Activated T-cell treated with anti-CD3 and anti-CD28 coated beads, Interleukin-2, amount 50 U/mL, for 24 hours (primary cell): Measurements from ENCODE around the gene SLC25A11.
"Not testable (repeated sequence)": the region's sequence is repeated elsewhere in the genome, so short reads cannot be mapped to it uniquely, and the experiment has no call there.

ENCODE experiments used
- DNase-seq: peaks from one replicate; pipeline ENCODE4 v3.0.0-alpha.2; 2020
- H3K27ac Mint-ChIP-seq: 2 replicates; pipeline ENCODE4 v1.8.0; 2020; ENCODE audit warnings: mild to moderate bottlenecking, mixed read lengths
- H3K27me3 Mint-ChIP-seq: 2 replicates; pipeline ENCODE4 v1.8.0; 2020; ENCODE audit warnings: mixed read lengths
- H3K36me3 Mint-ChIP-seq: 2 replicates; pipeline ENCODE4 v1.8.0; 2020; ENCODE audit warnings: low read depth, mixed read lengths
- H3K4me1 Mint-ChIP-seq: 2 replicates; pipeline ENCODE4 v1.8.0; 2020; ENCODE audit warnings: low read depth, mixed read lengths
- H3K4me3 Mint-ChIP-seq: 2 replicates; pipeline ENCODE4 v1.8.0; 2020; ENCODE audit warnings: mild to moderate bottlenecking, moderate library complexity, mixed read lengths
- H3K9me3 Mint-ChIP-seq: 2 replicates; pipeline ENCODE4 v1.8.0; 2020; ENCODE audit warnings: mixed read lengths

Gene SLC25A11

DNA sequence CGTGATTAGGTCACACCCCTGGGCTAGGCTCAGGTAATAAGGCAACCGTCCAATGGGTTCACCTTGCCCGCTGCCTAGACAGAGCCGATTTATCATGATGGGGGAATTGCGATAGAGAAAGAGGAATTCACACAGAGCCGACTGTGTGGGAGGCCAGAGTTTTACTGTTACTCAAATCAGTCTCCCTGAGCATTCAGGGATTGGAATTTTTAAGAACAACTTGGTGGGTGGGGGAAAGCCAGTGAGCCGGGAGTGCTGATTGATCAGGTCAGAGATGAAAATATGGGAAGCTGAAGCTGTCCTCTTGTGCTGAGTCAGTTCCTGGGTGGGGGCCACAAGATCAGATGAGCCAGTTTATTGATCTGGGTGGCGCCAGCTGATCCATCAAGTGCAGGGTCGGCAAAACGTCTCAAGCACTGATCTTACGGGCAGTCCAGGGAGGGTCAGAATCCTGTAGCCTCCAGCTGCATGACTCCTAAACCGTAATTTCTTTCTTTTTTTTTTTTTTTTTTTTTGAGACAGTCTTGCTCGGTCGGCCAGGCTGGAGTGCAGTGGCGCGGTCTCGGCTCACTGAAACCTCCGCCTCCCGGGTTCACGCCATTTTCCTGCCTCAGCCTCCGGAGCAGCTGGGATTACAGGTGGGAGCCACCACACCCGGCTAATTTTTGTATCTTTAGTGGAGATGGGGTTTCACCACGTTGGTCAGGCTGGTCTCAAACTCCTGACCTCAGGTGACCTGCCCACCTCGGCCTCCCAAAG, 13.1 kb downstream of the SLC25A11 start:
- not testable (repeated sequence) for H3K4me1 Mint-ChIP-seq, DNase-seq, H3K27ac Mint-ChIP-seq, H3K9me3 Mint-ChIP-seq, H3K27me3 Mint-ChIP-seq, H3K4me3 Mint-ChIP-seq
- peaks cover 23% of the 10 kb centered on the region for H3K36me3 Mint-ChIP-seq

DNA sequence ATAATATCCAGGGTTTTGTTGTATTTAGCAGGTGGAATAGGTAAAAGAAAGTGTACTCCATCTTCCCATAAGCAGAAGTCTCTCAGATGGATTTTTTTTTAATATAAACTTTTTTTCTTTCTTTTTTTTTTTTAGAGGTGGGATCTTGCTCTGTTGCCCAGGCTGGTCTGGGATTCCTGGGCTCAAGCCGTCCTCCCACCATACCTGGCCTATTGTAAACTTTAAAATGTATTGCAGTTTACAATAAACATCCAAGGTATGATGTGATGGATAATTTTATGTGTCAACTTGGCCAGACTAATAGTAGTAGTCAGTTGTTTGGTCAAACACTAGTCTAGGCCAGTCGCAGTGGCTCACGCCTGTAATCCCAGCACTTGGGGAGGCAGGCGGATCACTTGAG, 18.5 kb downstream of the SLC25A11 start:
- Mint-ChIP-seq H3K27ac (no peak overlapping the region), H3K36me3 (no peaks in the 10 kb centered on the region), H3K4me1 (peaks cover under 1% of the 10 kb centered on the region), H3K9me3 (no peaks in the 10 kb centered on the region), H3K27me3 (no peaks in the 10 kb centered on the region), H3K4me3 (no peak overlapping the region)
- DNase-seq: no peak

DNA sequence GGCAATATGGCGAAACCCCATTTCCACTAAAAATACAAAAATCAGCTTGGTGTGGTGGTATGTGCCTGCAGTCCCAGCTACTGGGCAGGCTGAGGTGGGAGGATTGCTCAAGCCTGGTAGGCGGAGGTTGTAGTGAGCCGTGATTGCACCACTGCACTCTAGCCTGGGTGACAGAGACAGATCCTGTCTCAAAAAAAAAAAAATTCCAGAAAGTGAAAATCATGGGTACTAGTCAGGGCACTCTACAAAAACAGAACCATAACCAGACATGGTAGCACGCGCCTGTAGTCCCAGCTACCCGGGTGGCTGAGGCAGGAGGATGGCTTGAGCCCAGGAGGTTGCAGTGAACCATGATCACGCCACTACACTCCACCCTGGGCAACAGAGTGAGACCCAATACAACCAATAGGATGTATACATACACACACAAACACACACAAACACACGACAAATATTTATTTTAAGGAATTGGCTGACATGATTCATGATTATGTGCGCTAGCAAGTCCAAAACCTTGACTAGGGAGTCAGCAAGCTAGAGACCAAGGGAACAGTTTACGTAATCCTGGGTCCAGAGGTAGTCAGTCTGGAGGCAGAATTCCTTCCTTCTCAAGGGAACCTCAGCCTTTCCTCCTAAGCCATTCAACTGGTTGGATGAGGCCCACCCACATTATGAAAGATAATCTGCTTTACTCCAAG, 19.3 kb downstream of the SLC25A11 start:
- no peaks in the 10 kb centered on the region for H3K36me3 Mint-ChIP-seq
- H3K4me1 Mint-ChIP-seq: no peaks in the 10 kb centered on the region
- no peaks in the 10 kb centered on the region for H3K27me3 Mint-ChIP-seq
- DNase-seq: no peak
- no peak overlapping the region for H3K27ac Mint-ChIP-seq
- H3K9me3 Mint-ChIP-seq: no peaks in the 10 kb centered on the region
- H3K4me3 Mint-ChIP-seq: no peak overlapping the region

DNA sequence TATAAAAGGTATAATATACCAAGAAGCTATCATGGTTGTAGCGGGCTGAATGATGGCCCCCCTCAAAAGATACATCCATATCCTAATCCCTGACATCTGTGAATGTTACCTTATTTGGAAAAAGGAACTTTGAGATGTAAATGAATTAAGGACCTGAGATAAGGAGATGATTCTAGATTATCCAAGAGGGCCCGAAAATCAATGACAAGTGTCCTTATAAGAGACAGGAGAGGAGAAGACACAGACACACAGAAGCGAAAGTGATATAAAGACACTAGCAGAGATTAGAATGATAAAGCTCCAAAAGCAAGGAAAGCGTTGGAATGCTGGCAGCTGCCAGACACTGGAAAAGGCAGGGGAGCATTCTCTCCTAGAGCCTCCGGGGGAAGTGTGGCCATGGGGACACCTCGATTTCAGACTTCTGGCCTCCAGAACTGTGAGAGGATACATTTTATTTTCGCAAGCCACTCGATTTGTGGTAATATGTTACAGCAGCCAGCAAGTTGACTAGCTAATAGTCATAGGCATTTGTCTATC, 20.3 kb downstream of the SLC25A11 start:
- Mint-ChIP-seq H3K36me3 (no peaks in the 10 kb centered on the region), H3K27ac (no peak overlapping the region), H3K27me3 (no peaks in the 10 kb centered on the region), H3K4me3 (no peak overlapping the region), H3K9me3 (no peaks in the 10 kb centered on the region), H3K4me1 (no peaks in the 10 kb centered on the region)
- DNase-seq: no peak

DNA sequence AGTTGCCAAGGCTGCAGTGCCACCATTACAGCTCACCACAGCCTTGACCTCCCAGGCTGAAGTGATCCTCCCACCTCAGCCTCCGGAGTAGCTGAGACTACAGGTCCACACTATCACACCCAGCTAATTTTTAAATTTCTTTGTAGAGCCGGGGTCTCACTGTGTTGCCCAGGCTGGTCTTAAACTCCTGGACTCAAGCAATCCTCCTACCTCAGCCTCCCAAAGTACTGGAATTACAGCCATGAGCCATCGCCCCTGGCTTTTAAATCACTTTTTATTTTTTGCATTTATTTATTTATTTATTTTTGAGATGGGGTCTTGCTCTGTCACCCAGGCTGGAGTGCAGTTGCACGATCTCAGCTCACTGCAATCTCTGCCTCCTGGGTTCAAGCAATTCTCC, 25.3 kb downstream of the SLC25A11 start:
- H3K27ac Mint-ChIP-seq, DNase-seq, H3K9me3 Mint-ChIP-seq, H3K36me3 Mint-ChIP-seq, H3K27me3 Mint-ChIP-seq, H3K4me1 Mint-ChIP-seq, H3K4me3 Mint-ChIP-seq: not testable (repeated sequence)

DNA sequence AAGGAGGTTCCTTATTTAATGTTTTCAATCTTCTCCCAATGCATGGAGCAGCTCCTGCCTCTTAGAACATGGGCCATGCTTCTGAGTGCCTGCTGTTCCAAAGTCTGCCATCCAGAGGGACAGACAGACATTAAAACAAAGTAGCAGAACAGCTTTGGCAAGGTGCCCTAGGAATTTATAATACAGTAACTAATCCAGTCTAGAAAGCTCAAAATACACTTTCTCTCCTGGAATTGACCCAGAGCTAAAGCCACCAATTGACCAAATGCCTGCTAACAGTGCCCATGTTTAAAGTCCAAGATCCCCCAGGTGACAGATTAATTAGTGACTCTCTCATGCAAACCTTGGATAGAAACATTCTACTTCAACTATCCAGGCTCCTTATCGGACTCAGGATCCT, 25.9 kb downstream of the SLC25A11 start:
- no peak for DNase-seq
- Mint-ChIP-seq H3K4me1 (no peaks in the 10 kb centered on the region), H3K27ac (no peak overlapping the region), H3K27me3 (no peaks in the 10 kb centered on the region), H3K4me3 (no peak overlapping the region), H3K9me3 (no peaks in the 10 kb centered on the region), H3K36me3 (no peaks in the 10 kb centered on the region)

DNA sequence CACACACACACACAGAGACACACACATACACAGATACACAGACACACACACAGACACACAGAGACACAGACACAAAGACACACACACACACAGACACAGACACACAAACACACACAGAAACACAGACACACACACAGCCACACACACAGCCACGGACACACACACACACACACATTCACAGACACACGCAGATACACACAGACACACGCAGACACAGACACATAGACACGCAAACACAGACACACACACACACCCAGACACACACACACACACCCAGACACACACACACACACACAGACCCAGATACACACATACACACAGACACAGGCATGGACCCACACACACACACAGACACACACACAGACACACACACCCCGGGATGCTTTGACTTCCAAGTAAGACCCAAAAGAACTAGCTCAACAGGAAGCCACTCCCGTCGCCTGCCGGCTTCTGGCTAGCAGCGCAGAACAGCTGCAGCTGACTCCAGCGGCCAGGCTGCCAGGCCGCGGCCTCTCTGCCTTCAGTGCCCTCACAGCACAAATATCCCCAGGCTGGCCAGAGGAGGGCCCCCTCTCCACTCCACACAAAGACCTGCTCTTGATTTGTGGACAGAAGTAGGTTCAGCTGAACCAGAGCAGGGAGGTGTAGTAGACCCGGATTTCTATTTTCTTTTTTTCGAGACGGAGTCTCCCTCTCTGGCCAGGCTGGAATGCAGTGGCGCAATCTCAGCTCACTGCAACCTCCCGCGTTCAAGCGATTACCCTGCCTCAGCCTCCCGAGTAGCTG, 30.9 kb downstream of the SLC25A11 start:
- Mint-ChIP-seq H3K4me1 (no peaks in the 10 kb centered on the region), H3K27me3 (no peaks in the 10 kb centered on the region), H3K4me3 (no peak overlapping the region), H3K9me3 (no peaks in the 10 kb centered on the region), H3K27ac (no peak overlapping the region), H3K36me3 (no peaks in the 10 kb centered on the region)
- DNase-seq: peak; percentile 78

DNA sequence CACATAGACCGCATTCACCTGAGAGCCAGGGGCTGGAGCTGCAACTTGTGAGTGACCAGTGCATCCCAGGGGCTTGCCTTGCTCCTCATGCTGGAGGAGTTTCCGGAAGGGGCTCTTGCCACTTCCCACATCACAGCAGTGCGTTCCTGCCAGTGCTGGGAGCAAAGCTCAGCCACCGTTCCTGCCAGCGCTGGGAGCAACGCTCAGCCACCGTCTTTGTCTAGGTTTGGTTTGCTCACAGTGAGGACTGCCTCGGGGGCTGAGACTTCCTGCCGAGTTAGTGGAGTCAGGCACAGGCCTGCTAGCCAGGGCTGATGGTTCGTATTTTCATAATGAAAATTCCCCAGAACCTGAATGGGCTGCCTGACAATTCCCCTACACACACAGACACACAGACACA, 31.5 kb downstream of the SLC25A11 start:
- Mint-ChIP-seq H3K27ac (no peak overlapping the region), H3K9me3 (no peaks in the 10 kb centered on the region), H3K4me1 (peaks cover 4% of the 10 kb centered on the region), H3K4me3 (no peak overlapping the region), H3K36me3 (no peaks in the 10 kb centered on the region), H3K27me3 (no peaks in the 10 kb centered on the region)
- DNase-seq: no peak

DNA sequence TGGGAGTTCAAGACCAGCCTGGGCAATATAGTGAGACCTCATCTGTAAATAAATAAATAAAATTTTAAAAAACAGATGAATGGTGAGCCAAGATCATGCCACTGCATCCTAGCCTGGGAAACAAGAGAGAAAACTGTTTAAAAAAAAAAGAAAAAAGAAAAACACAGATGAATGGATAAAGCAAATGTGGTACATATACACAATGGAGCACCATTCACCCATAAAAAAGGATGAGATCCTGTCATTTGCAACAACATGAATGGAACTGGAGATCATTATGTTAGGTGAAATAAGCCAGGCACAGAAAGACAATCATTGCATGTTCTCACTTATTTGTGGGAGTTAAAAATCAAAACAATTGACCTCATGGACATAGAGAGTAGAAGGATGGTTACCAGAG, 33.2 kb downstream of the SLC25A11 start:
- H3K9me3 Mint-ChIP-seq, H3K27ac Mint-ChIP-seq, H3K27me3 Mint-ChIP-seq, DNase-seq, H3K36me3 Mint-ChIP-seq, H3K4me3 Mint-ChIP-seq: not testable (repeated sequence)
- peaks cover 17% of the 10 kb centered on the region for H3K4me1 Mint-ChIP-seq

DNA sequence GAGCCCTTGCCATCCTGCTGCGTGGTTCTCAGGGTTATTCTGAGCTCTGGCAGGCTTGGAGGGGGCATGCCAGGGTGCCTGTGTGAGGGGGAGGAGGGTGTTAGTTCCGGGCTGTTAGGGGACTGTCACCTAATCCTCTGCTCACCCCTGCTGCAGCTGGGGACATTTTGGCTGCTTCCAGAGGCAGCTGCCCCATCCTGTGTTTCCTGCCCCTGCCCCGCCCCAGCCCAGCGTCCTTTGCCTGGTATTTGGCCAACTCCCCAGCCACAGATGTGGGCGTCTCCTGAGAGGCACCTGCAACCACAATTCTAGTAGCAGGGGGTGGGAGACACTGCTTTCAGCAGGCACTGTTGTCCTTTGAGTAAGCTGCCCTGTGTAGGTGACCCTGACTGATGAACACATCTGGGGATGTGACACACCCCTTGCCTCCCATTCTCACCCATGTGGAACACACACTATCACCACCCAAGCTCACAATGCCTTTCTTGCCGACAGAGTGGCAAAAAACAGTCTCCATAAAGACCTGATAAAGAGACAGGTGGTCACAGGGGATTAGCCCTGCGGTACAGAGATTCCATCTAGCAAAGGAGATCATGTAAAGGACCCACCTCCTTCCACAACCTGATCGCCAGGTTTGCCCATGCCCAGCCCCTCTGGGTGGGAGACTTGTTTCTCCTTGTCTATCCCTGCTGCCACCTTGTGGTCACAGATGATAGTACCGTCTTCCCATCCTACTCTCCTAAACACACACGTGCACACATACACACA, 36.6 kb downstream of the SLC25A11 start, which contains the start of gene CHRNE:
TSS of gene CHRNE (minus strand) at position 48 of the 768 bp plus-strand sequence. CDS start at position 13, 35 bp downstream.
- peak; percentile 71 for DNase-seq
- H3K4me3 Mint-ChIP-seq: peak within 1 kb of the TSS; percentile 37
- peak within 1 kb of the TSS; percentile 45 for H3K27ac Mint-ChIP-seq
- H3K9me3 Mint-ChIP-seq: no peaks in the 10 kb centered on the region
- peaks cover 2% of the 10 kb centered on the region for H3K27me3 Mint-ChIP-seq
- peaks cover 39% of the 10 kb centered on the region for H3K4me1 Mint-ChIP-seq
- H3K36me3 Mint-ChIP-seq: peaks cover 6% of the 10 kb centered on the region

DNA sequence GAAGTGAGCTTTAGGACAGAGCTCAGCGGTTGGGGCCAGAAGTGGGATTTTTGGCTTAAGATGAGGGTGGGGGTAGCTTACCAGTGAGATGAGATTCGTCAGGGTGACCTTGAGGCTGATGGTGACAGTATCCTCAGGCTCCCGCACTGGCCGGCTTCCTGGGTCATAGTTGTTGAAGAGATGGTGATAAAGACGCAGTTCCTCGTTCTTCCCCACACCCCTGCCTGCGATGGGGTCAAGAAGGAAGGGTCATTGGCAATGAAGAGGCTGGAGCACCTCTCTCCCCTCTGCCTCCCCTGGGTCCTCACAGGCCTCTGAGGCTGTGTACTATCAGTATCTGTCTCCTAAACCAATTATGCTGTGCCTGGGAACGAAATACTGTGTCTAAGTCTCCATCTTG, 37.3 kb downstream of the SLC25A11 start:
- peak overlapping the region; percentile 45 for H3K27ac Mint-ChIP-seq
- peaks cover 2% of the 10 kb centered on the region for H3K27me3 Mint-ChIP-seq
- no peaks in the 10 kb centered on the region for H3K9me3 Mint-ChIP-seq
- H3K4me3 Mint-ChIP-seq: no peak overlapping the region
- peaks cover 6% of the 10 kb centered on the region for H3K36me3 Mint-ChIP-seq
- DNase-seq: no peak
- peaks cover 41% of the 10 kb centered on the region for H3K4me1 Mint-ChIP-seq

DNA sequence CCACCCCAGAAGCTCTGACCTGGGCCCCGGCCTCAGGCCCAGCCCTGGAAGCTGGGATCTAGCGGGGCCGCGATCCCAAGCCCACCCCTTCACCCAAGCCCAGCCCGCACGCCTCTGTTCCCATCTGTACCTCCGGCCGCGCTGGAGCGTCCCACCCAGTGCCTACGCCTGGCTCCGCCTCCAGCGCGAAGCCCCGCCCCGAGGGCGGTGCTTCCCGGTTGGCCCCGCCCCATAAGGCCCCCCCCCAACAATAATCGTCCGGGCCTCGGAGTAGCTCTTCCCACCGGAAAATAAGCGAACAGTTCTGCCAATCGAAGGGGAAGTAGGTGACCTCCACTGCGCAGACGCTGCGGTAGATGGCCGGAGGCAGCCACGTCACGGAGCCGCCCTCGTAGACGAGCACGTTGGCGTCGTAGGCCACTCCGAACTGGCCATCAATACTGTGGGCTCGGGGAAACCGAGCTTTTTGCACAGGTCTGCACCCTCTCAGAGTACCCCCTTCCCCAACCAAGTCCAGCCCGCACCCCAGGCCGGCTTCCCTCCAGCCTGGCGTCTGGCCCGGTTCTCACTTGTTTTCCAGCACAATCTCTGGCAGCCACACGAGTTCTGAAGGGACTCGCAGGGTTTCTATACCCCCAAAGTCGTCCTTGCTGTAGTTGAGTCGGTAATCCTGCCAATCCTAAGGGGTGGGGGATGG, 38.0 kb downstream of the SLC25A11 start:
- H3K4me3 Mint-ChIP-seq: no peak overlapping the region
- H3K27me3 Mint-ChIP-seq: peaks cover 2% of the 10 kb centered on the region
- H3K9me3 Mint-ChIP-seq: no peaks in the 10 kb centered on the region
- peaks cover 12% of the 10 kb centered on the region for H3K36me3 Mint-ChIP-seq
- DNase-seq: no peak
- H3K4me1 Mint-ChIP-seq: peaks cover 41% of the 10 kb centered on the region
- no peak overlapping the region for H3K27ac Mint-ChIP-seq

DNA sequence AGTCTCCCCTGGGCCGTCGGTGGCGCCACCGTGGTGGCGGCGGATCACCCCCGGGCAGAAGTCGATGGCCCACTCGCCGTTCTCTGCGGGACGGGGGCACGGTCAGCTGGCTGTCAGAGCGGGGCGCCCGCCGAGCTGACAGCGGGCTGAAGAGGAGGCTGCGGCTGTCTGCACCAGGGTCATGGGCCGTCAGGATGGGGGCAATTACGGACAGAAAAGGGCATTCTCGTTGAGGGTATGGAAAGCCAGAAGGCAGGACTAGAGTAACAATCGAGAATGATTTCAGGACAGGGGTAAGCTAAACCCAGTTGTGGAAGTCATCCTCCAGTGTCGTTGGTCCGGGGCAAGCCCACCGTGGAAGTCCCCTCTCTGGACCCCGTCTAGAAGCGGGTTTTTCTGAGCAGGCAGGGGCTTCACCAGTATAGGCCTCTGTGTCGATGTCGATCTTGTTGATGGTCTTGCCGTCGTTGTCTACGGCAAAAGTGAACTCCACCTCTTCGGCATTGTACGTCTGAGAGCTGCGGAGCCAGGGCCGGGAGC, 38.7 kb downstream of the SLC25A11 start:
- no peaks in the 10 kb centered on the region for H3K9me3 Mint-ChIP-seq
- H3K4me3 Mint-ChIP-seq: peak overlapping the region; percentile 83
- H3K36me3 Mint-ChIP-seq: peaks cover 17% of the 10 kb centered on the region
- H3K27me3 Mint-ChIP-seq: peaks cover 2% of the 10 kb centered on the region
- peak overlapping the region; percentile 27 for H3K27ac Mint-ChIP-seq
- peaks cover 41% of the 10 kb centered on the region for H3K4me1 Mint-ChIP-seq
- peak; percentile 59 for DNase-seq
